ENCODE data around the gene TSPEAR.

DNA sequence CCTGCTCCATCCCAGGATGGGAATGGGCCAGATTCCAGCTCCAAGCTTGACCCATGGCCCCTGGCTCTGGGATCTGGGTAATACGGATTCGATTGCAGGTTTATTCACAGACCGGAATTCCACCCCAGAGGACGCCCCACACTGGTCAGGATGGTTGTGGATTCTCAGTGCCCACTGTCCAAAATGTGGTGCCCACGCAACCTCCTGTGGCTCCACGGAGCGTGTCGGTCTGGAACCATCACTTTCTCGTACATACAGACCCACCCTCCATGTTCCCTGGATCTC lies 203.0 kb downstream of the TSPEAR start:
- TF ChIP-seq, protein P1, sequence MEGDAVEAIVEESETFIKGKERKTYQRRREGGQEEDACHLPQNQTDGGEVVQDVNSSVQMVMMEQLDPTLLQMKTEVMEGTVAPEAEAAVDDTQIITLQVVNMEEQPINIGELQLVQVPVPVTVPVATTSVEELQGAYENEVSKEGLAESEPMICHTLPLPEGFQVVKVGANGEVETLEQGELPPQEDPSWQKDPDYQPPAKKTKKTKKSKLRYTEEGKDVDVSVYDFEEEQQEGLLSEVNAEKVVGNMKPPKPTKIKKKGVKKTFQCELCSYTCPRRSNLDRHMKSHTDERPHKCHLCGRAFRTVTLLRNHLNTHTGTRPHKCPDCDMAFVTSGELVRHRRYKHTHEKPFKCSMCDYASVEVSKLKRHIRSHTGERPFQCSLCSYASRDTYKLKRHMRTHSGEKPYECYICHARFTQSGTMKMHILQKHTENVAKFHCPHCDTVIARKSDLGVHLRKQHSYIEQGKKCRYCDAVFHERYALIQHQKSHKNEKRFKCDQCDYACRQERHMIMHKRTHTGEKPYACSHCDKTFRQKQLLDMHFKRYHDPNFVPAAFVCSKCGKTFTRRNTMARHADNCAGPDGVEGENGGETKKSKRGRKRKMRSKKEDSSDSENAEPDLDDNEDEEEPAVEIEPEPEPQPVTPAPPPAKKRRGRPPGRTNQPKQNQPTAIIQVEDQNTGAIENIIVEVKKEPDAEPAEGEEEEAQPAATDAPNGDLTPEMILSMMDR (IDR thresholded peaks at IDR 0.05 in 4 of 5, conservative IDR thresholded peaks at IDR 0.05 in 1 of 5), result no peak
- TF ChIP-seq POLR2A (IDR thresholded peaks at IDR 0.05), result no peak

All from gastrocnemius medialis (tissue), 4 donors.